ENCODE results near the gene DUSP16.

The DUSP16 gene

GRCh38 chr12:12542964-12543363 lies 19.7 kb downstream of the DUSP16 start:
- no peak overlapping the region for H3K4me3 ChIP-seq (ENCODE audit: low read depth, low read length)
- no peak for TF ChIP-seq CTCF (IDR thresholded peaks at IDR 0.05; ENCODE audit: low read depth, low read length)

- TF ChIP-seq CTCF (IDR thresholded peaks at IDR 0.05; ENCODE audit: low read depth, low read length): no peak
- no peak overlapping the region for H3K4me3 ChIP-seq (ENCODE audit: low read depth, low read length)
Measured at GRCh38 chr12:12542286-12542685, 20.4 kb downstream of the DUSP16 start.

GRCh38 chr12:12541782-12542181 lies 20.9 kb downstream of the DUSP16 start:
- no peak for TF ChIP-seq CTCF (IDR thresholded peaks at IDR 0.05; ENCODE audit: low read depth, low read length)

GRCh38 chr12:12540261-12541013 lies 22.2 kb downstream of the DUSP16 start:
- no peak overlapping the region for H3K4me3 ChIP-seq (ENCODE audit: low read depth, low read length)
- TF ChIP-seq CTCF (IDR thresholded peaks at IDR 0.05; ENCODE audit: low read depth, low read length): no peak

More at GRCh38 chr12:12541782-12542181, 20.9 kb downstream of the DUSP16 start:
- H3K4me3 ChIP-seq (ENCODE audit: low read depth, low read length): no peak overlapping the region

GRCh38 chr12:12539028-12539810 lies 23.4 kb downstream of the DUSP16 start:
- H3K4me3 ChIP-seq (ENCODE audit: low read depth, low read length): no peak overlapping the region
- no peak for TF ChIP-seq CTCF (IDR thresholded peaks at IDR 0.05; ENCODE audit: low read depth, low read length)

- no peak overlapping the region for H3K4me3 ChIP-seq (ENCODE audit: low read depth, low read length)
- TF ChIP-seq CTCF (IDR thresholded peaks at IDR 0.05; ENCODE audit: low read depth, low read length): no peak
Measured at GRCh38 chr12:12538535-12538934, 24.1 kb downstream of the DUSP16 start.

GRCh38 chr12:12537421-12537820 lies 25.2 kb downstream of the DUSP16 start:
- TF ChIP-seq CTCF (IDR thresholded peaks at IDR 0.05; ENCODE audit: low read depth, low read length): no peak
- H3K4me3 ChIP-seq (ENCODE audit: low read depth, low read length): no peak overlapping the region
